ENCODE results near the gene GCNT2.

GCNT2 gene

DNA sequence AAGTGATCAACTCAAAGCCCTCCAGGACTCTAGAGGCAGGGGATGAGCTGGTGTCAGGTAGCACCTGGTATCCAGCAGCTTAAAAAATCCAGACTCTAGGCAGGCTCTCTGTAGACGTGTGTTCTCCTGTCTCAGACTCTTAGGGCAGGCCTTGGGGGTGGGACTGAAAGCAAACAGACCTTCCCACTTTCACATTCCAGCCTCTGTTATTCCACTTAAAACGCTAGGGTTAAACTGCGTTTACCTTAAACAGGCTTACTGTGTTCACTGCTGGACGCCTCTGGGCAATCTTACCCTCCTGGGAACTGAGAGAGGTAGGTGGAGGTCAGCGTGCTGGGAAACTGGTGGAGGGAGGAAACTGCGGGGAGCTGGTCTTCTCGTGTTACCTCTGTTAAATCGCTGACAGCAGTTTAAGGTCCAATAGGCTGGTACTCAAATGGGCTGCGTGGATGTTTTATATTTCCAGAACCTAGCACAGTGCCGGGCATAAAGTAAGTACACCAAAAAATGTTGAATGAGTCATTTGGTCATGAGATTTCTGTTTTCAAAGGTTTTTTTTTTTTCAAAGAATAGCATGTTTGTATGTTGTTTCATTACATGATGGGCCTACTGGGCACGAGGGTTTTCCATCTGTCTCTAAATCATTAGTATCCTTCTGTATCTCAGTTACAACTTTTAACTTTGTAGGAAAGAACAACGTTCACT, at the start of gene GCNT2:
GCNT2 (plus strand) TSS at position 248 of the 705 bp plus-strand sequence. CDS start 7,561 bp downstream, outside the sequence.
- H3K4me3 ChIP-seq (replicated peaks; ENCODE audit: low read depth, low read length), result no peak within 1 kb of the TSS
- DNase-seq (ENCODE audit: low read depth), result no peak
- TF ChIP-seq, protein P1, sequence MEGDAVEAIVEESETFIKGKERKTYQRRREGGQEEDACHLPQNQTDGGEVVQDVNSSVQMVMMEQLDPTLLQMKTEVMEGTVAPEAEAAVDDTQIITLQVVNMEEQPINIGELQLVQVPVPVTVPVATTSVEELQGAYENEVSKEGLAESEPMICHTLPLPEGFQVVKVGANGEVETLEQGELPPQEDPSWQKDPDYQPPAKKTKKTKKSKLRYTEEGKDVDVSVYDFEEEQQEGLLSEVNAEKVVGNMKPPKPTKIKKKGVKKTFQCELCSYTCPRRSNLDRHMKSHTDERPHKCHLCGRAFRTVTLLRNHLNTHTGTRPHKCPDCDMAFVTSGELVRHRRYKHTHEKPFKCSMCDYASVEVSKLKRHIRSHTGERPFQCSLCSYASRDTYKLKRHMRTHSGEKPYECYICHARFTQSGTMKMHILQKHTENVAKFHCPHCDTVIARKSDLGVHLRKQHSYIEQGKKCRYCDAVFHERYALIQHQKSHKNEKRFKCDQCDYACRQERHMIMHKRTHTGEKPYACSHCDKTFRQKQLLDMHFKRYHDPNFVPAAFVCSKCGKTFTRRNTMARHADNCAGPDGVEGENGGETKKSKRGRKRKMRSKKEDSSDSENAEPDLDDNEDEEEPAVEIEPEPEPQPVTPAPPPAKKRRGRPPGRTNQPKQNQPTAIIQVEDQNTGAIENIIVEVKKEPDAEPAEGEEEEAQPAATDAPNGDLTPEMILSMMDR (IDR thresholded peaks at IDR 0.05; ENCODE audit: low read length, missing control alignments), result no peak

DNA sequence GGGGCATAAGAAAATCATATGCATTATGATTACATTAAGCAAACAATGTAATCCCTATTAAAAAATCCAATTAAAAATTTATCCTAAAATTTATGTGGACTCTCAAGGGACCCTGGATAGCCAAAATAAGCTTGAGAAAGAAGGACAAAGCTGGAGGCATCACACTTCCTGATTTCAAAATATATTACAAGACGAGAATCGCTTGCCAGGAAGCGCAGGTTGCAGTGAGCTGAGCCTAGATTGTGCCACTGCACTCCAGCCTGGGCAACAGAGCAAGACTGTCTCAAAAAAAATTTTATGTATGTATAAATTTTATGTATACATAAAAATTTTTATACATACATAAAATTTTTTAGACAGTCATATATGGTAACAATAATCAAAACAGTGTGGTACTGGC, 48.5 kb upstream of the GCNT2 start:
- DNase-seq (ENCODE audit: low read depth), result no peak
- H3K4me3 ChIP-seq (replicated peaks; ENCODE audit: low read depth, low read length), result no peak overlapping the region
- TF ChIP-seq, protein P1 (IDR thresholded peaks at IDR 0.05; ENCODE audit: low read length, missing control alignments), result no peak

DNA sequence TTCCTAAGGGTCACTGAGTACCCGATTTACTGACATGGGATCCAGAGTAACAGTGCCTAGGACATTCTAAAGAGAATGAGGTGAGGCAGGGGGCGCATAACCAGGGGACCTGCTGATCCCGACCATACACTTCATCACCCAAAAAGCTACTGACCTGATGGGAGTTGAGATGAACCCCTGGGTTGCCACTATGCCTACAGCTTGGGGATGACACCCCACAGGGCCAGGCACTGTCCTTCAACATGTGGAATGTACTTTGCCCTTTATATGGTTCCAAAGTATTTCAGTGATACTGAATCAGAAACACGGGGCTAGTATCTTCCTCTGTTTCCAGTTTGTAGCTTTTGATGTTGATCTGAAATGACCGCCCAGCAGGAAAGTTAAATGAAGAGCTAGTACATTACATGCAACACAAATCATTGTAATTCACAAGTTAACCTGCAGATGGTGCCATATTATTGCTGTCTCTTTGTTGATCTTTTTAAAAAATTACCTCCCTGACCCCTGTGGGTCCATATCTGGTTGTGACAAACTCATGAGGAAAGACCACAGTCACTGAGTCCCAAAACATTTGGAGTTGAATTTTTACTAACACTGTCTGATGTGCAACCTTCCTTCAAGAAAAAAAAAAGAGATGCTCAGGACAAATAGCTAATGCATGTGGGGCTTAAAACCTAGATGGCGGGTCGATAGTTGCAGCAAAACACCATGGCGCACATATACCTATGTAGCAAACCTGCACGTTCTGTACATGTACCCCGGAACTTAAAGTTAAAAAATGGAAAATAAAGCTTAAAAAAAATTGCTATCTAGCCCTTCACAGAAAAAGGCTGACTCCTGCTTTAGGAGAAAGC, 42.7 kb upstream of the GCNT2 start:
- TF ChIP-seq, protein P1 (IDR thresholded peaks at IDR 0.05; ENCODE audit: low read length, missing control alignments), result peak; percentile 42
- peak; percentile 53 for DNase-seq (ENCODE audit: low read depth)
- no peak overlapping the region for H3K4me3 ChIP-seq (replicated peaks; ENCODE audit: low read depth, low read length)

DNA sequence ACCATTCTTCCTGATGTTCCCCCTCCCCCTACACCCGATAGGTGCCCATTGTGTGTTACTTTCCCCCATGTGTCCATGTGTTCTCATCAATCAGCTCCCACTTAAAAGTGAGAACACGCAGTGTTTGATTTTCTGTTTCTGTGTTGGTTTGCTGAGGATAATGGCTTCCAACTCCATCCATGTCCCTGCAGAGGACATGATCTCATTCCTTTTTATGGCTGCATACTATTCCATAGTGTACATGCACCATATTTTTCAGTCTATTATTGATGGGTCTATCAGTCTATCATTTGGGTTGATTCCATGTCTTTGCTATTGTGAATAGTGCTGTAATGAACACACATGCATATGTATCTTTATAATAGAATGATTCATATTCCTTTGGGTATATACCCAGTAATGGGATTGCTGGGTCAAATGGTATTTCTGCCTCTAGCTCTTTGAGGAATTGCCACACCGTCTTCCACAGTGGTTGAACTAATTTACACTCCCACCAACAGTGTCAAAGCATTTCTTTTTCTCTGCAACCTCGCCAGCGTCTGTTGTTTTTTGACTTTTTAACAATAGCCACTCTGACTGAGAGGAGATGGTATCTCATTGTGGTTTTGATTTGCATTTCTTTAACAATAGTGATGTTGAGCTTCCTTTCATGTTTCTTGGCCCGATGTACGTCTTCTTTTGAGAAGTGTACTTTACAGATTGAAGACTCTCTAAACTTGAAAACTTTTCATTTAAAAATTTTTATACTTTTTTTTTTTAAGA, 41.0 kb upstream of the GCNT2 start:
- no peak overlapping the region for H3K4me3 ChIP-seq (replicated peaks; ENCODE audit: low read depth, low read length)
- peak; percentile 13 for DNase-seq (ENCODE audit: low read depth)
- TF ChIP-seq, protein P1 (IDR thresholded peaks at IDR 0.05; ENCODE audit: low read length, missing control alignments), result no peak

DNA sequence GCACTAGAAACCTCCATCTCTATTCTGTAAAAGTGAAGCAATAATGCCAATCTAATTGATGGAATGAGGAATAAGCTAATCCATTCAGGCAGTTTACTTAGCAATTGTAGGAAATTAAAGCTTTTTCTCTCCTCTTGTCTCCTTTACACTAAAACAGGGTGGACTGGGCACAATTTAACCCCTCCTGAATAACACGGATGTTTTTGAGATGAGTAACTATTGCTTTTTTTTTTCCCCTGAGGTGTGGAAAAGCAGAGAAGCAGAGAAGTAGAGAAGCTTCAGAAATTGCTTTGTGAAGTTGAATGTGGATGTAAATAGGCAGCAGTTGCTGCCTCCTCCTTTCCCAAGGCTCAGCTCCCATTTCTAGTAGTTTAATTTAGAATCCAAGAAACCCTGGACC, 40.0 kb upstream of the GCNT2 start:
- TF ChIP-seq, protein P1 (IDR thresholded peaks at IDR 0.05; ENCODE audit: low read length, missing control alignments), result no peak
- DNase-seq (ENCODE audit: low read depth), result no peak
- no peak overlapping the region for H3K4me3 ChIP-seq (replicated peaks; ENCODE audit: low read depth, low read length)

DNA sequence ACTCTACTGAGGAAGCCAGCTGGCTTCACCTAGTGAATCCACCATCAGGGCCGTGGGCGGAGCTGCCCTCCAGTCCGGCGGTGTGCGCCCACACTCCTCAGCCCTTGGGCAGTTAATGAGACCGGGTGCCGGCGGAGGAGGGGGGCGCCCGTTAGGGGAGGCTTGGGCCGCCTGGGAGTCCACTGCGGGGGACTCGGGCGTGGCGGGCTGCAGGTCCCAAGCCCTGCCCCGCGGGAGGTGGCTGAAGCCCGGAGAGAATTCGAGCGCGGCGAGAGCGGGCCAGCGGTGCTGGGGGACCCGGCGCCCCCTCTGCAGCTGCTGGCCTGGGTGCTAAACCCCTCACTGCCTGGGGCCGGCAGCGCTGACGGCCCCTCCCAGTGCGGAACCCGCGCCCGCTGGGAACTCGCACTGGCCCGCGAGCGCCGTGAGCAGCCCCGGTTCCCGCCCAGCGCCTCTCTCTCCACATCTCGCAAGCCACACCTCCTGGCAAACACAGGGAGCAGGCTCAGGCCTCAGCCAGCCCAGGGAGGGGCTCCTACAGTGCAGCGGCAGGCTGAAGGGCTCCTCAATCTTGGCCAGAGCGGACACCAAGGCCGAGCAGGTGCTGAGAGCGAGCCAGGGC, 38.4 kb upstream of the GCNT2 start:
- H3K4me3 ChIP-seq (replicated peaks; ENCODE audit: low read depth, low read length), result no peak overlapping the region
- DNase-seq (ENCODE audit: low read depth), result no peak
- TF ChIP-seq, protein P1 (IDR thresholded peaks at IDR 0.05; ENCODE audit: low read length, missing control alignments), result no peak
